HG03439 (cell line): ENCODE data around the gene COG8.
A peak's percentile ranks its signal among the peaks of the same experiment; 100 is the strongest.
"Not testable (repeated sequence)": the region's sequence is repeated elsewhere in the genome, so short reads cannot be mapped to it uniquely, and the experiment has no call there.

Experiments
- ATAC-seq: cut with Tn5 transposase; IDR thresholded peaks from one replicate; pipeline ENCODE4 v1.9.1; 2021; ENCODE audit warnings: mild to moderate bottlenecking, moderate library complexity; ENCODE audit not compliant: unreplicated experiment

Gene COG8

DNA sequence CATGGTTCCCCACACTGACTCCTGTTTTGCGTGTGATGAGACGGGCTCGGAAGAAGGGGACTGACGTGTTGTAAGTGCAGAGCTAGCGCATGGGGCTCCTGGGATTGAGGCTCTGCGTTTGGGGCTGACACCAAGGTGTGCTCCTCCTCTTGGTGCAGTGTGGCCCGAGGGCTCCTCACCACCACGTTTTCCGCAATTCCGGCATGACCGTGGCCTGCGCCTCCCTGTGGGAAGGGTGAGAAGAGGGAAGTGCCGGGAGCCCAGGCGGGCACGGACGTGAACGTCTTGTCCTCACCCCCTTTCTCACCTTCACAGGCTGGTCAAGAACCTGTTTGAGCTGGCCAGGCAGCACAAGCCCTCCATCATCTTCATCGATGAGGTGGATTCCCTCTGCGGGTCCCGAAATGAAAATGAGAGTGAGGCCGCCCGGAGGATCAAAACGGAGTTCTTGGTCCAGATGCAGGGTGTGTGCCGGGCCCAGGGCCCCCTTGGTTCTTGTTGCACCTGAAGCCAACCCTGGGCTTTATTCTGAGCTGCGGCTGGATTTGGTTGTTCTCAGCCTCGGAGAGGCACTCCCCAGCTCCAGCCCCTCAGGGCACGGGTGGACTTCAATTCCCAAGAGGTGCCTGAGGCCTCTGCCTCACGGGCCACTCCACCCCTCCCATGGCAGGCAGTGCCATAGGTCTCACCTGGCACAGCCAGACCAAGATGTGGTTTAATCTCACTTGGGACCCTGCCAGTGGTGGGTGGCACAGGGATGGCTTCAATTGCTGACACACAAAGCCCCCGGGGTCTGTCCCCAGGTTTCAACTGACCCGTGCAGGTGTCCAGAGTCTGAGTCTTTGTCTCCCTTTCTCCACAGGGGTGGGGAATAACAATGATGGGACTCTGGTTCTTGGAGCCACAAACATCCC lies 19.3 kb downstream of the COG8 start:
- ATAC-seq, result no peak

DNA sequence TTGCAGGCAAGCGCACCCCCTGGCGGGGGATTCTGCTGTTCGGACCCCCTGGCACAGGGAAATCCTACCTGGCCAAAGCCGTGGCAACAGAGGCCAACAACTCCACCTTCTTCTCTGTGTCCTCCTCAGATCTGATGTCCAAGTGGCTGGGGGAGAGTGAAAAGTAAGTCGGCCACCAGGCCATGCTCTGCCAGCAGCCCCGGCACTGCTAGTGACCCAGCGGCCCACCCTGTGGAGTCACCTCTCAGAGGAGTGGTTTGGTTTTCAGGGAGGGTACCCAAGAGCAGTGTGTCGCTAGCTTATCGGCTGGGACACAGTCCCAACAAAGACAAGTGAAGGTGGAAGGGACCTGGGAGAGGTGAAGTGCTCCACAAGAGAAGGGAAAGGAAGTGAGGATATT lies 20.0 kb downstream of the COG8 start:
- ATAC-seq, result no peak

- ATAC-seq, result no peak
Observed at GRCh38 chr16:69318911-69319289, 20.5 kb downstream of the COG8 start.

- ATAC-seq, result no peak
Observed at GRCh38 chr16:69318177-69318910, 21.0 kb downstream of the COG8 start.

DNA sequence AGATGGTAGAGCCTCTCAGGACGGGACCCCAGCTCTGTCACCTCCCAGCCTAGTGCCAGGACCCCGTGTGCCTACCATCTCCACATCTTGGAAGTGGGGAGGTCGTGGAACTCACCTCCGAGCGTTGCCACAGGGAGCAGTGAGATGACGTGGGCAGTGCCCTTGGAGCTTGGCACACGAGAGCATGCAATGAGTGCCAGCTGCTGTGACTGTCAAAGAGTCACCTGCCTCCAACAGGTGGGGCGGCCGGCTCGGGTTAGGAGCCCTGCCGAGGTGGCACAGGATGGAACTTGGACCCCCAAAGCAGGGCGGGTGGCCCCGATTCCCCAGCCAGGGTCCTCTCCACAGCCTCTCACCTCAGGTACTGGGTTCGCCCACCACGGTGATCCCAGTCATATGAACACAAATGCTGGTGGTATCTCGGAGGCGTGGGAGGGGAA lies 22.7 kb downstream of the COG8 start:
- no peak for ATAC-seq

DNA sequence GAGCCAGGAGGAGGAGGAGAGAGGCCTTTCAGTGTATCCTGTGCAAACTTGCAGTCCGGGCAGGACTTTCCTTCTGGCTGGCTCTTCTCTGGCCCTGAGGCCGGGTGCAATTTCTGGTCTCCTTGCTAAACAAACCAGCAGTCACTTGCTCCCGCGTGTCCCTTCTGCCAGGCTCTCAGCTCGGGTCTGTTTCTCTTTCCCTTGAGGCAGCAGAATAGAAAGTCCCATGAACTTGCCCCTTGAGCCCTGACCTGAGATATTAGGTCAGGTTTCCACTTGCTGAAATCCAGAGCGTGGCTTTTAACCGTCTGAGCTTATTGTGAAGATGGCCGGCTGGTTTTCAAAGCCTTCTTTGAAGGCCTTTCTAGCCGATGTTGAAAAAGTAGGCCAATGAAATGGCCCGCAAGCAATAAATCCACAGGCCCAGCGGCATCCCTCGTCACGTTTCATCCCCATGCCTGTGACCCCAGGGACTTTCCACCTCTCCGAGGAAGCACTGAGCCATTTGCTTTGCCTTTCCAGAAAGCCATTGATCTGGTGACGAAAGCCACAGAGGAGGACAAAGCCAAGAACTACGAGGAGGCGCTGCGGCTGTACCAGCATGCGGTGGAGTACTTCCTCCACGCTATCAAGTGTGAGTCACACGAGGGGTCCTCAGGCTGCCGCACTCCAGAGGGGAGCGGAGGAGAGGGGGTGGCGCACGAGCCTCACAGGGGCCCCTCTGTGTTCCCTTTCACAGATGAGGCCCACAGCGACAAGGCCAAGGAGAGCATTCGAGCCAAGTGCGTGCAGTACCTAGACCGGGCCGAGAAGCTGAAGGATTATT lies 23.7 kb downstream of the COG8 start:
- ATAC-seq, result no peak

DNA sequence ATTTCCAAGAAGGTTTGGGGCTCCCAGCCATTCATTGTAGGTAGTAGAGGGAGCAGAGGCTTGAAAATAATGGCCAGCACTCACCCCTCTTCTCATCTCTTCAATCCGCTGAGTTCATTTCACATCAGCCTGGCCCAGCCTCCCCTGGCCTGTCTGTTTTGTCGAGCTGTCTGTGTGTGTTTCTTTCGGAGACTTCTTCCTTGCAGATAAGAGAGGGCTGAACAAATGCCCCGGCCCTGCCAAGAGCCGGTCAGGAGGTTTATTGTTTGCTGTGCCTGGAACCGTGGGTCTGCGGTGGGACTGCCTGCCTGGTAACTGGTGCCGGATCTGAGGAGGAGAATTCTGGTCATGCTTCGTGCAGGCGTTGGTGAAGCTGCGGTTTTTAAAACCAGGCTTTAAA lies 24.8 kb downstream of the COG8 start:
- ATAC-seq, result no peak

GRCh38 chr16:69313469-69313868 lies 25.9 kb downstream of the COG8 start:
- no peak for ATAC-seq

DNA sequence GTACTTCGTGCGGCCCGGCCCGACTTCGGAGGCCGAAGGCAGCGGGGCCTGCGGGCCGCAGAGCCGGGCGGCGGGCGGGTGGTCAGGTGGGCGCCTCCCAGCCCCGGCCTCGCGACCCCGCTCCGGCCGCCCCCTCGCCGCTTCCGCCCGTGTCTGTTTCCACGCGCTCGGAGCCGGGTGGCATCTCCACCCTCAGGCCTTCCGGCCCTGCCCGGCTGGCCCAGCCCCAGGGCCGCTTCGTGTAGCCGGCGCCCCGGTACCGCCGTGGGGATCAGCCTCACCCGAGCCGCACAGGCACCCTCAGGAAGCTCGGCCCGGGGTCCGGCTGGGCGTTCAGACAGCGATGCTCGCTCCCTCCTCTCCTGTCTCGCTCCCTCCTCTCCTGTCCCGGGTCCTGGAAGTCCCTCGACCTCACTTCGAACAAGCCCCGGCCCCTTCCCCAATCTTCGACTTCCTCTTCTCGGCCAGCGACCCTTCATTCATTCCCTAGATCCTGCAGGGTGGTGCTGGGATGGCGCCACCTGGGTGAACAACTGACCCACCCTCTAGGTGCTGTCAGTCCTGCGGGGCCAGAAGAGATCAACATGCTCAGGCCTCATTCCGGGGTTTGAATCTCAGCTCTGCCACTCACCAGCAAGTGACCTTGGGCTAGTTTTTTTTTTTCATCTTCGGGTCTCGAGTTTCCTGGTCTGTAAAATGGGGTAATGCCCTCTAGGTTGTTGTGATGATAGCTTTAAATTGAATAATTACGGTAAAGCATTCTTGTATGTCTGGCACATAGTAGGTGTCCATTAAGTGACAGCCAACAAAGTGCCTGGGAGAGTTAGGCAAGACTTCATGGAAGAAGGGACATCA lies 27.6 kb downstream of the COG8 start:
- peak; percentile 55 for ATAC-seq

DNA sequence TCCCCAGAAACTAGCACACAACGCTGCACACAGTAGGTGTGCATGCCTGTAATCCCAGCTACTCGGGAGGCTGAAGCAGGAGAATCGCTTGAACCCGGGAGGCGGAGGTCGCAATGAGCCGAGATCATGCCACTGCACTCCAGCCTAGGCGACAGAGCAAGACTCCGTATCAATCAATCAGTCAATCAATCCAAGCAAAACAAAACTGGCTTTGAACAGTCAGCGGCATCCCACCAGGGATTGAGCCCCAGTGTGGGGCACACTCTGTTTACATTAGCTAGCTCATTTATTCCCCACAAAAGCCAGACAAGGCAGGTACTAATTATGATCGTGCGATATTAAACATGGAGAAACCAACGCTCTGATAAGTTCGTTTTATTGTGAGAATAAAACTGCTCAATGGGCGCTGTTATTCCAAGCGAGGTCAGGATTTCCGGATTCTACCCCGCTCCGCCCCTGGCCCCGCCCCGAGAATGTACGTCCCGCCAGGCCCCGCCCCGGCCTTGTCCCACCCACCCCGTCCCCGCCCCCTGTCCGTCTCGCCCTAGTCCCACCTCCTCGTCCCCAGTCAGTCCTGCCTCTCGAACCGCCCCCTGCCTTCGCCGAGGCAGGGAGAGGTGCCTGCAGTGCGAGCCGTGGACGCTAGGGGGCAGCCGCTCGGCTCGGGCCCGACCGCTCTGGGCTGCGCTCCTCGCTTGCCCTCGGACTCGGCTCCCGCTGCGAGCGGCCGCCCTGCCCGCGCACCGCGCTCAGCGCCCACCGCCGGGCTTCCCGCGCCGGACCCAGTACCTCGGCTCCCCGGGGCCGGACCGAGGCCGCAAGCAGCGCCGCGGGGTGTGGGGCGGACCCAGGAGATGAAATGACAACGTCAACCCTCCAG lies 28.5 kb downstream of the COG8 start, which contains the start of gene VPS4A:
TSS of gene VPS4A (plus strand) at position 698 of the 880 bp plus-strand sequence. CDS start at position 860, 162 bp downstream.
- peak; percentile 92 for ATAC-seq

- ATAC-seq, result no peak
Observed at GRCh38 chr16:69309316-69309715, 30.0 kb downstream of the COG8 start.

DNA sequence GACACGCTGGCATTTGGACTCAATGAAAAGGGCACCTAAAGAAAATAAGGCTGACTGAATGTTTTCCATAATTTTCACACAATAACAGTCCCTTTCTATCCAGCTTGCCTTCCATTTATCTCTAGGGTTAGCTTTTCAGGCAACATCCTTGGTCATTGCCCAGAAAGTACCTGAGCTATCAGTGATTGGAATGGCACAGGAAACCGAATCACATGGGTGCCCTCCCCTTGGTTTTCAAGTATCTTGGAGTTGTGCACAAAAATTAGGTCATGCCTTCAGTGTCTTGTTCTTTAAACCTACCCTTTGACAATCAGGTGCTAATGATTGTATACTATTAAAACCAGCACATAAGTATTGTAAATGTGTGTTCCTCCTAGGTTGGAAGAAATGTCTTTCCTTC lies 31.5 kb downstream of the COG8 start:
- ATAC-seq, result no peak

DNA sequence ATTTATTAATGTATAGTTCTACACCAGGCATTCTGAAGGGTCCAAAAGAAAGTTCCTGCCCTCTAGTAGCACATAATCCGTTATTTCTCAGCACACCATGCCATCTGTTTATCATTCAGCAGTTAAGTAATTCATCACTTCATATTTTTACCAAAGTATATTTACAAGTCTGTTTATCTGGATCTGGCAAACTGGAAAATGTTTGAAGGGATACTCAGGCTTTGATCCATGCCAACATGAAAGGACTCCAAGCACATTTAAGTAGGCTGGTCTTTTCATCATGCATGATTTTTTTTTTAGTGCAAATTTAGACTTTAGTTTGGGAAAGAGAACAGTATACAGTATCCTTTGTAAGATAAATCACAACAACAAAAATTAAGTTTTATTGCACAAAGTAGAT lies 32.3 kb downstream of the COG8 start:
- ATAC-seq, result no peak

DNA sequence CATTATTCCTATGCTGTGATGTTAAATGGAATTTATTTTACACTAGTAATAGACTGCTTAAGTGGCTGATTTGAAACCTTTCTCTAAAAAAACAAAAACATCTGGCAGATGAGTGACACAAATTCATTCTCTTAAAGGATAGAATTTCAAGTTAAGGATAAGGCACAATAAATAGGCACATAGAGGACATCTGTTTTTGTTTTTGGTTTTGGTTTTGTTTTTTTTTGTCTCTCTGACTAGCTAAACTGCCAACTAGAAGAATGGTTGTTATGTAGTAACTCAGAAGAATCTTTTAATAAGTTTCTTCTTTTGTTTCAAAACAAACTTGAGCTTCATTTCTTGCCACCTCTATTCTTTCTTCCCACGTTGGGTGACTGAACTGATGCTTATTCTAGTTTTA lies 33.3 kb downstream of the COG8 start:
- ATAC-seq, result no peak

- no peak for ATAC-seq
Observed at GRCh38 chr16:69302301-69302700, 37.1 kb downstream of the COG8 start.

DNA sequence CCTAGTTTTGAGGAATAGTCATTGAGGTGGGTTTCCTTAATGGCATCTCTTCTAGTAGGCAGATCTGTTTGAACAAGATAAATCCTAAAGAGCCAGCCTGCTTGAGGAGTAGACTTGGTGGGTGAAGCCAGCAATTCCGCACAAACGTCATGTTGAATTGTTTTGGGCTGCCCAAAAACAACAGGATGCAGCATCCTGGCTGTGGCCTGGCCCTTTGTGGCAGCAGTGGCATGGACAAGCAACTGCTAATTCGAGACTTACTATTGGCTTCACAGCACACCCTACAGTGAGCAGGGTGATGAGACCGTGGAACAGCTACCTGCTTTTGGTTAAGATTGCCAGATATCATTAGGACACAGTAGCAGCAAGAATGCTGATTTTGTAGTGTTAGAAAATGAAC lies 37.5 kb downstream of the COG8 start:
- no peak for ATAC-seq

GRCh38 chr16:69301187-69301586 lies 38.2 kb downstream of the COG8 start:
- no peak for ATAC-seq

GRCh38 chr16:69298261-69298660 lies 41.1 kb downstream of the COG8 start:
- no peak for ATAC-seq

DNA sequence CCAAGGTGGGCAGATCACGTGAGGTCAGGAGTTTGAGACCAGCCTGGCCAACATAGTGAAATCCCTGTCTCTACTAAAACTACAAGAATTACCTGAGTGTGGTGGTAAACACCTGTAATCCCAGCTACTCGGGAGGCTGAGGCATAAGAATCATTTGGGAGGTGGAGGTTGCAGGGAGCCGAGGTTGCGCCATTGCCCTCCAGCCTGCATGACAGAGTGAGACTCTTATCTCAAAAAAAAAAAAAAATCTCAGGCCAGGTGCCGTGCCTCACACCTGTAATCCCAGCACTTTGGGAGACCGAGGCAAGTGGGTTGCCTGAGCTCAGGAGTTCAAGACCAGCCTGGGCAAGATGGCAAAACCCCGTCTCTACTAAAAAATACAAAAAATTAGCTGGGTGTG lies 42.6 kb downstream of the COG8 start:
- not testable (repeated sequence) for ATAC-seq
